NOMO-1 treated with DMSO at 0.1 percent for 48 hours (cell line): ENCODE results near the gene SZT2.
"Not testable (repeated sequence)": the region's sequence is repeated elsewhere in the genome, so short reads cannot be mapped to it uniquely, and the experiment has no call there.

Experiments
- DNase-seq: peaks from one replicate; lab custom pipeline; 2025; ENCODE audit not compliant: unreplicated experiment; lab: John Stamatoyannopoulos, UW

The SZT2 gene

DNA sequence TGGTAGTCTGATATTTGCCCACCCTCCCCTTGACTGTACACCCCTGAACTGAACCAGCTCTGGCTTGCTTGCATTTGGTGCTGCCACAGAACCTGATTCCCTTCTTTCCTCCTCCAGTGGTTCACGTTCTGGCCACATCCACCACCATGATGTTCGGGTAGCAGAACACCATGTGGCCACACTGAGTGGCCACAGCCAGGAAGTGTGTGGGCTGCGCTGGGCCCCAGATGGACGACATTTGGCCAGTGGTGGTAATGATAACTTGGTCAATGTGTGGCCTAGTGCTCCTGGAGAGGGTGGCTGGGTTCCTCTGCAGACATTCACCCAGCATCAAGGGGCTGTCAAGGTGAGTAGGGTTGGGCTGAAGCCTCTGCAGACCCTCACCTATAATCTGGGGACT lies 29.1 kb upstream of the SZT2 start:
- no peak for DNase-seq

DNA sequence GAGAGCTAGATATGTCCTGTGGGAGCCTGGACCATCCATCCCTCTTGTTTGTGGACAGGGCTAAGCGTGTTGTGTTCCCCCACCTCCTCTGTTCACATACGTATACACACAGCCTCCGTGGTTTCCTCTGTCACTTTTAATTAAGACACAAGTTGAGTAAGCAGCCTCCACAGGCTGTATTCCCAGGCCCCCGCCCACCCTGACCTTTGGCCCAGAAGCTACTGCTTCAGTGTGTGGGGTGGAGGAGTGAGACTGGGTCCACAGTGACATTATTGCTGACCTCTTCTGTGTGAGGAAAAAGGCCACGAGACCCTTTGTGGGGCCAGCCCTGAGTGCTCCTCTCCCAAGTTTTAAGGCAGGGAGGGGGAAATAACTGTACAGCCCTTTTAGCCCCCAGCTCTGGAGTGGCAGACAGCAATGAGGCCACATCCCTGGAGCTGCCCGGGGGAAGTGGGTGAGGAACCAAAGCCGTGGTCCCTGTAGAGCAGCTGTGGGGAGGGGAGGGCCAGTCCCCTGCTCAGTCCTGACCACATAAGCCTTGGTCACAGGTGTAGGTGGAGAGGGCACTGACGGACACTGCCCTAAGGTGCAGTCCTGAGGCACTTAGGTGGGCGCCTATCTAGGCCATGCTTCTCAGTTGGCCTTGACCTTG lies 26.3 kb upstream of the SZT2 start:
- no peak for DNase-seq

DNA sequence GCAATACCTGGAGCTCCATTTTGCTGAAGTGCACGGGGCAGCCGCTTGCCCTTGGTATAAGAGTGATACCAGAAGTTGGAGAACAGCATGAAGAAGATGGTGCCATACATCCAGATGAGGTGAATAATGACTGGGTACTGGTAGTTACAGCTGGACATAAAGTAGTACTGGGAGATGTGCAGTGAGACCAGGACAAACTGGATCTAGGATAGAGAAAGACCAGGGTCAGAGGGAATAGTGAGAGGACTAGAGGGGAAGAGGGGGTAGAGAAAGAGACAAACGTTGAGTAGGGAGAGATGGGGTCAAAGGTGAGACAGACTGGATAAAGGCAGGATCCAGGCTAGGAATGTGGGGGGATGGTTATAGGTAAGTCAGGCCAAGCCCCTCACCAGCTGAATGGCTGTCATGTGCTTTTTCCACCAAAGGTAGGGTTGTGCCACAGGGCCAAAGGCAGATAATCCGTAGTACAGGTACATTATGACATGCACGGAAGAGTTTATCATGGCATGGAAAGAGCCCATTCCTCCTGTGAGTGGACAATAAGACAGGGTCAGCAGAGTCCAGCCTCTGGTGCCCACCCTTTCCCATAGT lies 25.7 kb upstream of the SZT2 start:
- DNase-seq: no peak

DNA sequence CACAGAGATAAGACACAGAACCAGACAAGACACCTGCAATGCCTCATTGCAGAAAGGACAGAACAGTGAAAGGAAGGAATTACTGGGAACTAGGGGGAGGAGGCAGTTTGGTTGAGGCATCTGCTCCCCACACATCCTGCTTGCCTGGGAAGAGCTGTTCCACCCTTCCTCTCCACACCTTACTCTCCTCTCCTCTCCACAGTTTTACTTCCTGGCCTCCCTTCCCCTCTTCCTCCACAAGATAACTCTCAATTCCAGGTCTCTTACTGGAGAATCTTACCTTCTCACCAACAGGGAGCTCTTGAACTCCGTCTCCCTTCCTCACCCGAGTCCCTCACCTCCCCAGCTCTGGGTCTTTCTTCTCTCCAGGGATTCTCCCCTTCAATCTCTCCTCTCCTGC lies 24.0 kb upstream of the SZT2 start:
- no peak for DNase-seq

DNA sequence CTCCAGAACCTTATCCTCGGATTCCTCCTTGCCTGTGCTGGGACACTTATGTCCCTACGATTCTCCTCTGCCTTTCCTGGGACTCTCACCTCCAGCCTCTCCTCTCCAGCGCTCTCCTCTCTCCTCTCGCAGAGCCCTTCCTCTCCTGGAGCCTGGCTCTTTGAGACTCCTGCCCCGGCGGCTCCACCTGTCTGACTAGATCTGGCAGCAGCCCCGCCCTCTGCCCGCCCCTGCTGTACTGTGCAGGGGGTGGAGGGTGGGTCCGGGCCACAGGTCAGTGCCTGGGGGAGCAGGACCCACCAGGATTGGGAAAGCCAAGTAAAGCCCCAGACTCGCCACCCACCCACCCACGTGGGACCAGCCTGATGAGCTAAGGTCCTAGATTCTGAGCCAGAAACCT lies 23.5 kb upstream of the SZT2 start:
- DNase-seq: no peak

DNA sequence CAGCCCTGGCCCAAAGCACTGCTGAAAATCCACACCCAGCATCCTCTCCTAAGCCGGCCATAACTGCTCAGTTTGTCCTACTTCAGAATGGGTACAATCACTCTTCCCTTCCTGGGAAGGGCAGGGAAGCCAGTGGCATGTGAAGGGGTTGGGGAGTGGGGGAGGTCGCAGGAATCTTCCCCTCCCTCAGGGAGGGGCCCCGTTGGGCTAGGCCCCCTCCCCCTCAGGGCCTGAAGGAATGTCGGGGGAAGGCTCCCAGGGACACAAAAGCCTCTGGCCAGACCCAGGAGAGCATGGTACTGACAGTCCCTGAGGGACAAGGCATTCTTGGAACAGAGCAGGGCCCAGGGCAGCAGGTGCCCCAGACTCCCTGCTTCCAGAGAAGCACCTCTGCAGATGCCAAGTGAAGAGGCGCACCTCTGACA lies 23.1 kb upstream of the SZT2 start:
- no peak for DNase-seq

DNA sequence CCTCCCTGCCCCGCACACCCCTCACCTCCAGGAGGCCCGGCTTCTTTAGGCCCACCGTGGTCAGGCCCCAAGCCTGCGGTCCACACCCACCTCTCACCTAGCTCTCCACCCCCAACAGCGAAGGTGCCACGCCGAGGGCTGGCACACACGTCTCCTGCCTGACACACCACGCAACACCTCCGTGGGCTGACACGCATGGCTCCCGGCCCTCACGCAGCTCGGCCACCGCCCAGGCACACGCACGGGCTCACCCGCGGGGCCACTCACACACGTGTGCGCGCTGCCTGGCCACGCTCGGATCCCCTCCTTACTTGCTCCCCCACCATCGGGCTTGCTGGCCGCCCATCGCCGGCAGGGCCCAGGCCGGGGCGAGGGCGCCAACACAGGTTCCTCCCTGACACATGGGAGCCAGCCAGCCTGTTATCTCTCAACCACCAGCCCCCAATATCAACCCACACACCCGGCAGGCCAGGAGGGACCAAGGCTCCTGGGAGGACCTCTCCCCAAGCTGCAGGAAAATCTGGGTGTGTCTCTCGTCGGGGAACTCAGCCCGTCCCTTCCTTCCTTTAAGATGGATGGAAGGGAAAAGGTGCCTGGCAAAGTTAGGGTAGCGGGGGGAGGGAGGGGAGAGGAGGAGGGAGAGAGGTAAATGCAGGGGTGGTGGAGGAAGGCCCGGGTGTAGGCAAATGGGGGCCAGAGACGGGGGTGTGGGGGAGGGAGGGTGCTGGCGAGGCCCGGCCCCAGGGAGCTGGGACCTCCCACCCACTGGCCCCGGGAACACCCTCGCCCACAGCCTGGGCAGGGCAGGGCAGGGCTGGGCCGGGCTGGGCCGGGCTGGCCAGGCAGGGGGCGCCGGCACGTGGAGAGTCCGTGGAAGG lies 22.4 kb upstream of the SZT2 start:
- no peak for DNase-seq

DNA sequence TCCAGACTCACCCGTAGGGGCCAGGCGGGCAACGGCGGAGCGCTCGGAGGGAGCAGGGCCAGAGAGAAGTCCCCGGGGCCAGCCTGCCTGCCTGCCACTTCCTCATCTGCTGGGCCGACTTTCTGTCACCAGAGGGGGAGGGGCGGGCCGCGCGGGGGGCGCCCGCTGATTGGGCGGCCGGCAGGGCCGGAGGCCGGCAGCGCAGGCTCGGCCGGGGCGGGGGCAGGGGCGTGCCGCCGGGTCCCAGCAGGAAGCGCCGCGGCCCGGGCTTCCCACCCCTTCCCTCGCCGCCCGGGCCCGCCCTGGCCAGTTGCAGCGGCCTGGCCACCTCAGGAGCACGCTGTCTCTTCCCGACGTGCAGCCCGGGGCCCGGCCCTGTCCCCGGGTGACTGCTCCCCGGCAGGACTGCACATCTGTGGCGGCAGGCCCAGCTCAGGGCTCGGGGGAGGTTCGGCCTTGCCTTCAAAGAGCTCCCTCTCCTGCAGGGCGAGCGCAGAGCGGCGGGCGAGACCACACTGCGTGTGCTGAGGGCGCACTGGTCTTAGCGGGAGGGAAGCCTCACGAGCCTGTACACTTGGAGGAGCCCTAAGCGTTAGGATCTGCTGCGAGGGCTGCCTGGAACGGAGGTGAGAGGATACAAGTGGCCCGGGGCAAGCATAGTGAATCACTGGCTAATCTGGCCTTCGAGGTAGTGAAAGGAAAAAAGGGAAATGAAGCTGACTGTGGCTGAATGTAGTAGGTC lies 21.6 kb upstream of the SZT2 start, which contains the start of gene ELOVL1:
Gene ELOVL1, minus strand, starts transcription at position 108 of the 742 bp plus-strand sequence. CDS start 2,402 bp downstream, outside the sequence.
- peak; percentile 87 for DNase-seq

DNA sequence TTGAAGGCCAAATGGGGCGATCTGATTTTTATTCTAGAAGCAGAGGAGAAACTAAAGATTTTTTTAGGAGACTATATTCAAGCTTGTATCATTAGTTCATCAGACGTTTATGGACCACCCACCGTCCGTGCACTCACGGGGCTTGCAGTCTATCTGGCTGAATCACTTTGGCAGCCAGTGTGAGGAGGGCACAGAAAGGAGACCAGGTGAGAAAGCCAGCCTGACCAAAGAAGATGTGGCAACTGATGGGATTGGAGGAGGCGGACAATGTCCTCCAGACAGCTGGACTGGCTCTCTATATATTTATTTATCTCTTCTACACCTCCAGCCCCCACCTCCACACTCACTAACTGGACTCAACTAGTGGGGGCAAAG lies 21.1 kb upstream of the SZT2 start:
- no peak for DNase-seq

DNA sequence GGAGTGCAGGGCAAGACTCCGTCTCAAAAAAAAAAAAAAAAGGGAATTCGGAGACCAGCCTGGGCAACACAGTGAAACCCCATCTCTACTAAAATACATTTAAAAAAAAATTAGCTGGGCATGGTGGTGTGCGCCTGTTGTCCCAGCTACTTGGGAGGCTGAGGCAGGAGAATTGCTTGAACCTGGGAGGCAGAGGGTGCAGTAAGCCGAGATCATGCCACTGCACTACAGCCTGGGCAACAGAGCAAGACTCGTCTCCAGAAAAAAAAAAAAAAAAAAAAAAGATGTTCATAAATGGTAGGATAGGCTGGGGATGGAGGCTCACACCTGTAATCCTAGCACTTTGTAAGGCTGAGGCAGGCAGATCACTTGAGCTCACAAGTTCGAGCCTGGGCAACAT lies 19.9 kb upstream of the SZT2 start:
- not testable (repeated sequence) for DNase-seq

DNA sequence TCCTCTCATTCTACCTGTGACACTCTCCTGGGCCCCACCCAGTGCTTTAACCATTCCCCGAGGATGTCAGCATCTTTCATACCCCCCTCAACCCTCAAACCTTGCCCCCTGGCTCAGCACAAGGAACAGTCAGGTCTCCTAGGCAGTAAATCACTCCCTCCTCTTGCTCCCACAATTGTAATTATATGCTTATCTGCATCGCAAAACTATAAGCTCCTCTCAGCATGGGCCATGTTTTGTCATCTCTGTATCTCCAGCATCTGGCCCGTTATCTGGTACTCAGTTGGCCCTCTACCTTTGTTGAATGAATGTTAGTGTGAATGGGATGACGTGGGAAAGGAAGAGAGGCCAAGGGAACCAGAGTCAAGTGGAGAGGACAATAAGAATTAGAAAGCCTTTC lies 19.1 kb upstream of the SZT2 start:
- DNase-seq: no peak

DNA sequence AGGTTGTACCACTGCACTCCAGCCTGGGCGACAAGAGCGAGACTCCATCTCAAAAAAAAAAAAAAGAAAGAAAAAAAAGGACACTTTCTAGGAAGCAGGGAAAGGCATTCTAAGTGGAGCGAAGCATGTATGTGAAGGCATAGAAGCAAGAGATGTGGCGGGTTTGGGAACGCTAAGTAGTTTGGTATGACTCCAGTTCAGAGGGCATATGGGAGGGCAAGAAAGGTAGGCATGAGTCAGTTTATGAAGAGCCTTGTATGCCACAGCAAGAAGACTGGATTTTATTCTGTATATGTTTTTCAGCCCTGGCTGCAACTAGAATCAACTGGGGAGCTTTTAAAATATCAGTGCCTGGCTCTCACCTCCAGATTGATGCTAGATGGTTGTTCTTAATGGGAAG lies 17.5 kb upstream of the SZT2 start:
- no peak for DNase-seq

DNA sequence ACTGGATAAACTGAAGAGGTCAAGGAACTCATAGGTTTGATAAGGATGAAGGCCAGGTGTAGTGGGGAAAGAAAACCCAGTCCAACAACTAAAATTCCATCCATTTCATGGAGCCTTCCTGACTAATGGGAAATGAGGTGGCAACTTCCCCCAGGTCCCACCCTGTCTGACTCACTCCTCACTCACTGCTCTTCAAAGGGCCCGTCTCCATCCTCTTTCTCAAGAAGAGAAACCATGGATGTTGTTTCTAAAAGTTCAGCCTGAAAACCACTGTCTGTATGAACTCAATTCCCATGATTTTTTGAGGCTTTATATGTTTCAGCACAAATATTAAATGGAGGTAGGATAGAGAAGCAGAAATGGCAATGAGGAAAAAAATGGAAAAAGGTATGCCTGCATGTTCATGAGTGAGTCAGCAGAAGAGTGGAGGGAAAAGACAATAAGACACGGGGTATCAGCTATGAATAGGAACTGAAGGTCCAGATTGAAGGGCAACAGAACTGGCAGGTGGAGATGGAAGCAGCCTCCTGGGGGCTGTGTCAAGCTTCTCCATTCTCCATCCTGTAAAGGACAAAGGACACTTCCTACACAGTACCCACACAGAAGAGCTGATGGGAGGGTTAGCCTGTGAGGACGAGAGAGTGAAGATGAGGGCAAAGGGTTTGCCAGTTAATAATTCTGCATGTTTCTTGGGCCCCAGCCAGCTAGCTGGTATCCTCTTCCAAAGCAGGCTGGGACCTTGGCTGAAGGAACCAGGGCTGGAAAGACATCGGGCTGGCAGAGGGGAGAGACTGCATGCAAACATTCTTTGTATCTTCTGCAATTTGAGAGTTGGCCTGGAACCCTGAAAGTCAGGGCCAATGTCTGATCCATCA lies 16.4 kb upstream of the SZT2 start:
- DNase-seq: no peak

DNA sequence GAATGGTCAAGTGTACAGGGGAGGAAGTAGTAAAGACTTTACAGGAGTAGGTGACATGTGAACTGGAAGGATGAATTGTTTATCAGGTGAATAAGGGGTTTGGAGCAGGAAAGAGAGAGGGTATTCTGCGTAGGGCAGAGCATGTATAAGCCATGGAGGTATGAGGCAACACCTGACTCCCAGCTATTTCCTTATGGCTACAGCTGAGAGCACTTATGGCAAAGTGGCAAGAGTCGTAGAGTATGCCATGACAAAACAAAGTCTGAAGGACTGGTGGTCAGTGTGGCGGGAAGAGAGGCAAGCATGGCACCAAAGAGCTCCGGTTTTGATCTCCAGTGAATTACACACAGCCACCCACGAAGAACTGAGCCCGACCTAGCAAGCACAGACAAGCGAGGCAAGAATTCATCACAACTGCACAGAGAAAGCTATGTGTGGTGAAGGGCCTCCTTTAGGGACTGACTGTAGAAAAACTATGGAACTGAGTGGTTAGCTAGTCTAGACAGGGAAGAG lies 12.9 kb upstream of the SZT2 start:
- DNase-seq: no peak

DNA sequence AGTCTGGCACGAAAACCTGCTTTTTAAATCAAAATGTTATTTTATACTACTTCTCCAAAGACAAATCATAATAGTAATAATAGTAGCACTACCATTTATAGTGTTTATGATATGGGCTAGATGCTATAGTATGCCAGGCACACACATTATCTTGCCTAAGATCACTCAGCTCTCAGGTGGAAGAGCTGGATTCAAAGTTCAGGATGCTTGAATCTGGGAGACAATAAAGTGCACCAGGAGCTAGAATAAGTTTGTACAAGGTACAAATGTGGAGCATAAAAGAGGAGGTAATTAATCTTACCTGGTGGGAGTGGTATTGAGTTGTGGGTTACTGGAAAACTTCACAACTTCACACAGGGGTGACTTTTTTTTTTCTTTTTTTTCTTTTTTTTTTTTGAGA lies 11.9 kb upstream of the SZT2 start:
- DNase-seq: no peak

DNA sequence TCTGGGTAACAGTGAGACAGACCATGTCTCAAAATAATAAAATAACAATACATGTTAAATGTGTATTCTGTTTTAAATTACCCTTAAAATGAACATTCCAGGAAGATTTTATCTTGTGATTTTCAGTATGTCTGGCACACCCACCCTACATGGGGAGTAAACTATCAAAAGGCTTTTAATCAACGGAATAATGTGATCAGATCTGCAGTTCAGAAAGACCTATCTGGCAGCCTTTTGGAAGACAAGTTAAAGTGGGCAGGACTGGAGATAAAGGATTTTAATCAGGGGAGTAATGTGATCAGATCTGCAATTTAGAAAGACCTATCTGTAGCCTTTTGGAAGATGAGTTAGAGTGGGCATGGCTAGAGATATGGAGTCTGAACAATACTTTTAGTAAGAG lies 10.2 kb upstream of the SZT2 start:
- DNase-seq: no peak

DNA sequence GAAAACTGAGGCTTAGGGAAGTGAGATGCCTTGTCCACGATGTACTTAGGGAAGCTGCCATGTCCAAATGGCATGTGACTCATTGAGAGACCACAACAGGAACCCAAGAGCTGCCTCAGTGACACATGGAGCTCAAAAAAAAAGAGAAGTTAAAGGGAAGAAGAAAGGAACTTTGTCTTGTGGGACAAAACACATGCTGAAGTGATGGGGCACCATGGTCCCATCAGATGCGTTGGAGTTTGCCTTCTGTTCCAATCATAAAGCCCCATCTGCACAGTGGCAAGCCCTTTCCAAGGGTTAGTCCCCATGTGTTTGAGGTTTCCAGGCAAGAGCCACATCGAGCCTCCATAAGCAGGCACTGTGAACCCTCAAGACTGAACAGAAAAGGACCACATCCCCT lies 8.1 kb upstream of the SZT2 start:
- DNase-seq: peak; percentile 60

DNA sequence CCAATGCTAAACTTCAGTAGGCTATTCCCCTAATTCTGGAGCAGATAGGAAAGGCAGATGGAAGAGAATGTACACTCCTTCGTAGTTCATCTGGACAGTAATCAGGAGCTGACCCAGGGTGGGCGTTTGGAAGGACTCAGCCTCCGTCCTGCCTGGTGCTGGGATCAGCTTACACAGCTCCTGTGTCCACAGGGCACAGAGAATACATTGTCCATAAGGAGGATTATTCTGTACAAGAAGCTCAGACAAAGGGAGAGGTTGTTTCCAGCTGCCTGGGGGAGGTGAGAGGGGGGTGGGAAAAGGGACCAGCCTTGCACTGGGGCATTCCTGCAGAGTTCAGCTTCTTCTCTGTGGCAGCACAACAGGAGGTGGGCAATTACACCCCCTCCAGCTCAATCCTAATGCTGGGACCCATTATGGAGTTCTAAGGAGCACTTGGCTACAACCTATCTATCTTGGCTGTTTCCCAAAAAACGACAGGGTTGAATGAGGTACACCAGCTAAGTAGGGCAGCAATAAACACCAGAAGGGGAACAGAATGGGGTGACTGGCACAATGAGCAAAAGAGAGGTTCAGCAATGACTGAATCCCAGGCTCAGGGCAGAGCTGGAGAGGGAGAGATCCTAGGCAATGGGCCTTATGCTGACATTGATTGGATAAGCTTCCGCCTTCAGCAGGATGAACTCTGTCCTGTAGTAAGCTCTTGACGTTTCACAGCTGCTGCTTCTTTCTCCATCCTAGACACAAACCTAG lies 7.5 kb upstream of the SZT2 start:
- no peak for DNase-seq

DNA sequence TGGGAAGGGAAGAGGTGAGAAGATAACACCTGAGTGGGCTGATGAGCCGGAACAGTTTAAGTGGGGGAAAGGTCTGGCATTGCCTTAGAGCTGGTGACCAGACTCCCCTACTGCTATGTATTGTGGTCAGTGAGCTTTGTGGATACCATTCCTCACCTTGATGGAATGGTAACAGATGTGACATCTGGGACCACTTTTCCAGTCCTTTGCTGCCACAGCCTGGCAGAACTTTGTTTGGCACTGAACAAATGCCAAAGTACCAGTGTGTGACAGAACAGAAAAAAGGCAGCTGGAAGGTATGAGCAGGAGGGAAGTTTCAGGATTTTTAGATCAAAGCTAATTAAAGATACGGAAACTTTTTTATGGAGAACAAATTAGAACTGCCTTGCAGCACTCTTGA lies 6.2 kb upstream of the SZT2 start:
- no peak for DNase-seq

DNA sequence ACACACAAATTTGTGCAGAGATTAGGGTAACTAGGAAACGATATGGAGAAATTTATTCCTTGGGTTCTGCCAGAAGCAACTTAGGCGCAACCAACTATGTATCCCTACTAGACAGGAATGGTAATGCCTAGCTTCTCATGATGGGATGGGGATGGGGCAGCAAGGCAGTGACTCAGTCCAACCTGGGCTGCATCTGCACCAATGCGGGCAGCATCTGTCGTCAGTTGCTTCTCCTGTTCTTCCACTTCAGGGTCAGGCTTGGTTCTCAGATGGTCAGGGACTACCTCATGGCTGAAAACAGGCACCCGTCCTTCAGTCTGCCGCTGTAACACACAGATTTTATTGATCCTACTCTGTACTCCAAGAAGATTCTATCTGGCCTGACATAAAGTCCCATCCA lies 3.0 kb upstream of the SZT2 start:
- no peak for DNase-seq
